Activated T-helper 1 cell treated with anti-CD3 and anti-CD28 coated beads, Interleukin-12 subunit alpha, Interleukin-12 subunit beta, Interleukin-2, Interleukin-4 antibody, amounts not matched to agents 30 ng/mL and 10 ng/mL and 1 ng/mL, durations not matched to agents 14 hours and 24 hours and 36 hours (primary cell): ENCODE measurements around the gene EXOG. TPM values are rescaled to one million over a fixed set of nuclear protein-coding genes. Genes with fewer than 3 reads are reported as not detected.

Experiments used
- DNase-seq: peaks from one replicate; pipeline ENCODE4 v3.0.0; 2021; ENCODE audit warnings: low spot score
- H3K27ac Mint-ChIP-seq: one replicate; pipeline ENCODE4 v1.8.0; 2021; ENCODE audit warnings: mild to moderate bottlenecking, mixed read lengths
- H3K27me3 Mint-ChIP-seq: one replicate; pipeline ENCODE4 v1.8.0; 2022; ENCODE audit warnings: mild to moderate bottlenecking, moderate library complexity, mixed read lengths; ENCODE audit not compliant: insufficient read depth
- H3K36me3 Mint-ChIP-seq: one replicate; pipeline ENCODE4 v1.8.0; 2021; ENCODE audit warnings: low read depth, mixed read lengths
- H3K4me1 Mint-ChIP-seq: one replicate; pipeline ENCODE4 v1.8.0; 2021; ENCODE audit warnings: low read depth, mixed read lengths
- H3K4me3 Mint-ChIP-seq: one replicate; pipeline ENCODE4 v1.8.0; 2021; ENCODE audit warnings: mild to moderate bottlenecking, moderate library complexity, mixed read lengths
- H3K9me3 Mint-ChIP-seq: one replicate; pipeline ENCODE4 v1.8.0; 2021; ENCODE audit warnings: mixed read lengths
- intact Hi-C: fragments of 100-400 bp; cut with micrococcal nuclease; formaldehyde crosslinking; loops from one replicate; pipeline ENCODE4 v1.15.1; 2024
- total RNA-seq: library from RNA; stranded (reverse); gene quantifications from 2 replicates; pipeline ENCODE4 v1.2.3, GENCODE V29; 2022

EXOG gene, protein sequence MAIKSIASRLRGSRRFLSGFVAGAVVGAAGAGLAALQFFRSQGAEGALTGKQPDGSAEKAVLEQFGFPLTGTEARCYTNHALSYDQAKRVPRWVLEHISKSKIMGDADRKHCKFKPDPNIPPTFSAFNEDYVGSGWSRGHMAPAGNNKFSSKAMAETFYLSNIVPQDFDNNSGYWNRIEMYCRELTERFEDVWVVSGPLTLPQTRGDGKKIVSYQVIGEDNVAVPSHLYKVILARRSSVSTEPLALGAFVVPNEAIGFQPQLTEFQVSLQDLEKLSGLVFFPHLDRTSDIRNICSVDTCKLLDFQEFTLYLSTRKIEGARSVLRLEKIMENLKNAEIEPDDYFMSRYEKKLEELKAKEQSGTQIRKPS
- 20.0 and 21.6 TPM in 2 replicates for total RNA-seq

GRCh38 chr3:38496131-38496910, at the start of gene EXOG:
EXOG (plus strand) TSS chr3:38496340; CDS start chr3:38496368, 28 bp downstream.
- Mint-ChIP-seq H3K27me3 (no peaks in the 10 kb centered on the region), H3K9me3 (no peaks in the 10 kb centered on the region), H3K4me1 (peaks cover 34% of the 10 kb centered on the region), H3K36me3 (peaks cover 21% of the 10 kb centered on the region), H3K27ac (peak within 1 kb of the TSS; percentile 87), H3K4me3 (peak within 1 kb of the TSS; percentile 95)
- DNase-seq: peak; percentile 87
- intact Hi-C loops: loop anchor here (1.0 to 10.0 kb wide), 13 partner anchors 25 to 888 kb away; partner anchors contain the start of genes ACAA1, OXSR1 and SLC25A38

DNA sequence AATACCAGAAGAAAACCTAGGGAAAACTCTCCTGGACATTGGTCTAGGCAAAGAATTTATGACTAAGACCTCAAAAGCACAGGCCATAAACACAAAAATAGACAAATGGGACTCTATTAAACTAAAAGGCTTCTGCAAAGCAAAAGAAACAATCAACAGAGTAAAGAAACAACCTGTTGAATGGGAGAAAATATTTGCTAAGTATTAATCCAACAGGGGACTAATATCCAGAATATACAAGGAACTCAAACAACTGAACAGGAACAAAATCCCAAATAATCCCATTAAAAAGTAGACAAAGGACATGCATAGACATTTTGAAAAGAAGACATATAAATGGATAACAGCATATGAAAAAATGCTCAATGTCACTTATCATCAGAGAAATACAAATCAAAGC, 49.3 kb upstream of the EXOG start:
- intact Hi-C loops: no loop called here
- H3K27me3 Mint-ChIP-seq: peaks cover 2% of the 10 kb centered on the region
- peaks cover 5% of the 10 kb centered on the region for H3K9me3 Mint-ChIP-seq

DNA sequence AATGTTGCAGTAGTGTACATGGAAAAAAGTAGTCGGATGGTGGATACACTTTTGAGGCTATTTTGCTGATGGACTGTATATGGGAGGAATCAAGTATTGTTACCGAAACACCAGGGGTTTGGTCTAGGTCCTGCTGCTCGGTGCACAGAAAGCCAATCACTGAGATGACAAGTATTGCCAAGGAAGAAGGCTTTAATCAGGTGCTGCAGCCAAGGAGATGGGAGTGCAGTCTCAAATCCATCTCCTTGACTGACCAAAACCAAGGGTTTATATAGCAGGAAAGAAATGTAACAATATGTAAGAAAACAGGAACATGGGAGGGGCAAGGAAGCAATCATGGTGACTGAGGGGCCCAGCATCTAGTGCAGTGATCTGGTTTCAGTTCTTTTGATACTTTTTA, 45.3 kb upstream of the EXOG start:
- Mint-ChIP-seq H3K4me3 (no peak overlapping the region), H3K9me3 (peaks cover 5% of the 10 kb centered on the region), H3K27ac (no peak overlapping the region), H3K4me1 (peaks cover 10% of the 10 kb centered on the region), H3K27me3 (peaks cover 16% of the 10 kb centered on the region), H3K36me3 (no peaks in the 10 kb centered on the region)
- DNase-seq: no peak
- intact Hi-C loops: loop anchor here (5.0 to 10.0 kb wide), 3 partner anchors 244 to 459 kb away; partner anchors contain the start of genes OXSR1 and VILL

More for the DNA sequence above, 49.3 kb upstream of the EXOG start:
- H3K36me3 Mint-ChIP-seq: no peaks in the 10 kb centered on the region
- H3K4me3 Mint-ChIP-seq: no peak overlapping the region
- H3K27ac Mint-ChIP-seq: no peak overlapping the region
- DNase-seq: no peak
- H3K4me1 Mint-ChIP-seq: no peaks in the 10 kb centered on the region

- DNase-seq: peak; percentile 66
- peaks cover 5% of the 10 kb centered on the region for H3K9me3 Mint-ChIP-seq
- H3K4me1 Mint-ChIP-seq: peaks cover 10% of the 10 kb centered on the region
- H3K4me3 Mint-ChIP-seq: peak within 1 kb of the TSS; percentile 97
- H3K36me3 Mint-ChIP-seq: no peaks in the 10 kb centered on the region
- peak within 1 kb of the TSS; percentile 80 for H3K27ac Mint-ChIP-seq
- intact Hi-C loops: loop anchor here (1.0 to 10.0 kb wide), 5 partner anchors 107 to 461 kb away; partner anchors contain the start of genes ACAA1, OXSR1, VILL and XYLB
- peaks cover 15% of the 10 kb centered on the region for H3K27me3 Mint-ChIP-seq
Measured at GRCh38 chr3:38453075-38453912, 42.8 kb upstream of the EXOG start, which contains the start of gene ACVR2B. ACVR2B (plus strand) TSS chr3:38453890; CDS start chr3:38454323, 433 bp downstream.

- peaks cover 10% of the 10 kb centered on the region for H3K4me1 Mint-ChIP-seq
- no peak overlapping the region for H3K4me3 Mint-ChIP-seq
- peaks cover 5% of the 10 kb centered on the region for H3K9me3 Mint-ChIP-seq
- H3K27me3 Mint-ChIP-seq: peaks cover 15% of the 10 kb centered on the region
- no peak for DNase-seq
- no peaks in the 10 kb centered on the region for H3K36me3 Mint-ChIP-seq
- H3K27ac Mint-ChIP-seq: no peak overlapping the region
- intact Hi-C loops: loop anchor here (1.0 to 10.0 kb wide), 6 partner anchors 108 to 599 kb away; partner anchors contain the start of genes ACAA1, OXSR1, VILL and WDR48
Measured at GRCh38 chr3:38453913-38454177, 42.3 kb upstream of the EXOG start.

GRCh38 chr3:38454178-38454883, 41.8 kb upstream of the EXOG start:
- Mint-ChIP-seq H3K36me3 (no peaks in the 10 kb centered on the region), H3K27ac (peak overlapping the region; percentile 80), H3K4me3 (peak overlapping the region; percentile 97), H3K9me3 (peaks cover 5% of the 10 kb centered on the region), H3K4me1 (peaks cover 10% of the 10 kb centered on the region), H3K27me3 (peaks cover 15% of the 10 kb centered on the region)
- peak; percentile 26 for DNase-seq
- intact Hi-C loops: loop anchor here (2.0 to 10.0 kb wide), 4 partner anchors 247 to 598 kb away; partner anchors contain the start of genes OXSR1, VILL and WDR48

DNA sequence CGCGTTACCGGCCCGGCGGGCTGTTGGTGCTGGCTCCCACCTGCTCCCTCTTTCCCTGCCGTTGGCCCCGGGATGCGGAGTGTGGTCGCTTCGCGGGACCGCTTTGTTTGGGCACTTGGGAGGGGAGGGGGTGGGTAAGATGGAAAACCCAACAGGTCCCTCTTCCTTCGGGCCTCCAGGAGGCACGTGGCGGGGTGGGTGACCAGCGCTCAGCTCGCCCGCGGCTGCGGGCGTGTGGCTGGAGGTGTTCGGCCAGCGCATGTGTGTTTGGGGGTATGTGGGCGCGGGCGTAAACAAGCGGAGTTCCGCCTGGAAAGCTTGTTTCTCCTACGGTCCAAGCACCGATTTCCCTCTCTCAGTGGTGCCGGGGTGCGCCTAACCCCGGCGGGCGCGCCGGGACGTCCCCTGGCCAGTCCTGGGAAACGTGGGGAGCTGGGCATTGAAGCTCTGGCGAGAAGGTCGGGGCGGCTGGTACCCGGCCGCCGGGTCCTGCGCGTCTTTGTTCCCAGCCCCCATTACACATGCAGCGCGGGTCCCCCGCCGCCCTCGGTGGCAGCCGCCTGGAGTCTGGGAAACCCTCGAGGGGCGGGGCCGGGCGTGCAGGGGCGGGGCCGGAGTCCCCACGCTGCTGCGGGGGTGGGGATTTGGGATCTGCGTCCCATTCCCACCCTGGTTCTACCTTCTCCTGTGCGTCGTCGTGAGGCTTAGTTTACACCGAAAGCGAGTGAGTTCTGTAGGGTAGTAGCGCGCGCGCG, 41.1 kb upstream of the EXOG start:
- DNase-seq: peak; percentile 12
- Mint-ChIP-seq H3K9me3 (peaks cover 5% of the 10 kb centered on the region), H3K36me3 (no peaks in the 10 kb centered on the region), H3K27me3 (peaks cover 15% of the 10 kb centered on the region), H3K4me1 (peaks cover 10% of the 10 kb centered on the region), H3K27ac (peak overlapping the region; percentile 80), H3K4me3 (peak overlapping the region; percentile 97)
- intact Hi-C loops: loop anchor here (1.0 to 10.0 kb wide), 5 partner anchors 41 to 598 kb away; partner anchors contain the start of genes EXOG, OXSR1, VILL and WDR48

- DNase-seq: no peak
- peak overlapping the region; percentile 74 for H3K27ac Mint-ChIP-seq
- peaks cover 10% of the 10 kb centered on the region for H3K4me1 Mint-ChIP-seq
- H3K4me3 Mint-ChIP-seq: peak overlapping the region; percentile 97
- H3K27me3 Mint-ChIP-seq: peaks cover 15% of the 10 kb centered on the region
- no peaks in the 10 kb centered on the region for H3K36me3 Mint-ChIP-seq
- peaks cover 1% of the 10 kb centered on the region for H3K9me3 Mint-ChIP-seq
- intact Hi-C loops: loop anchor here (1.0 to 10.0 kb wide), 3 partner anchors 40 to 597 kb away; partner anchors contain the start of genes EXOG, OXSR1 and WDR48
Measured at GRCh38 chr3:38455639-38456430, 40.3 kb upstream of the EXOG start.

GRCh38 chr3:38457111-38458003, 38.8 kb upstream of the EXOG start:
- no peaks in the 10 kb centered on the region for H3K36me3 Mint-ChIP-seq
- H3K27ac Mint-ChIP-seq: no peak overlapping the region
- DNase-seq: no peak
- intact Hi-C loops: loop anchor here (10.0 kb wide), 1 partner anchor 293 kb away; the partner anchor contains the start of gene OXSR1
- no peak overlapping the region for H3K4me3 Mint-ChIP-seq
- no peaks in the 10 kb centered on the region for H3K9me3 Mint-ChIP-seq
- H3K27me3 Mint-ChIP-seq: peaks cover 15% of the 10 kb centered on the region
- peaks cover 10% of the 10 kb centered on the region for H3K4me1 Mint-ChIP-seq
